Panc1 (cell line): ENCODE results near the gene ENTPD1. TPM values are rescaled to one million over a fixed set of nuclear protein-coding genes. Genes with fewer than 3 reads are reported as not detected.
"Not testable (repeated sequence)": the region's sequence is repeated elsewhere in the genome, so short reads cannot be mapped to it uniquely, and the experiment has no call there.

Experiments
- ATAC-seq: fragments of 200-7000 bp; cut with Tn5 transposase; 2 replicates; pipeline ENCODE4 v1.9.1; 2020; ENCODE audit warnings: mild to moderate bottlenecking, moderate library complexity
- BruUV-seq: library from RNA; stranded (reverse); fragments of 400-500 nt; replicated peaks from 2 replicates; lab custom pipeline; 2021; lab: Mats Ljungman, UMichigan
- CTCF ChIA-PET: fragments of 300-600 bp; sonication (Branson Sonifier 250); formaldehyde crosslinking; loops from one replicate; lab custom pipeline; 2022; ENCODE audit warnings: antibody characterized with exemption; lab: Charles Lee
- POLR2A ChIA-PET: fragments of 300-600 bp; sonication (Branson Sonifier 250); formaldehyde crosslinking; loops from one replicate; lab custom pipeline; 2022; ENCODE audit warnings: antibody characterized with exemption; lab: Charles Lee
- DNase-seq: peaks from one replicate; pipeline ENCODE4 v3.0.0-alpha.2; 2010; ENCODE audit warnings: low read depth, low spot score
- H3K27ac ChIP-seq: 2 replicates; pipeline ENCODE4 v1.5.1; 2011; ENCODE audit warnings: mild to moderate bottlenecking, low read length, inconsistent platforms
- H3K27me3 ChIP-seq: fragments of 200-500 bp; sonication (Bioruptor generic); 2 replicates; pipeline ENCODE4 v1.6.0; 2014; ENCODE audit warnings: low read length, inconsistent platforms; ENCODE audit not compliant: control insufficient read depth, insufficient read depth
- H3K36me3 ChIP-seq: fragments of 200-500 bp; sonication (Bioruptor generic); 2 replicates; pipeline ENCODE4 v1.5.1; 2014; ENCODE audit warnings: inconsistent platforms, mild to moderate bottlenecking, low read length, moderate library complexity; ENCODE audit not compliant: control insufficient read depth, insufficient read depth
- H3K4me1 ChIP-seq: 2 replicates; pipeline ENCODE4 v1.5.1; 2011; ENCODE audit warnings: inconsistent platforms, mild to moderate bottlenecking, low read length, moderate library complexity; ENCODE audit not compliant: control insufficient read depth, insufficient read depth
- H3K4me3 ChIP-seq, 2 experiments: 2 replicates each; pipeline ENCODE4 v1.5.1; 2011 to 2012; ENCODE audit warnings: low read depth in 2 of 2, low read length in 2 of 2, mild to moderate bottlenecking in 2 of 2, inconsistent platforms in 1 of 2, moderate library complexity in 1 of 2
- H3K9me3 ChIP-seq: fragments of 200-500 bp; sonication (Bioruptor generic); 2 replicates; pipeline ENCODE4 v1.5.1; 2014; ENCODE audit warnings: low read depth, mild to moderate bottlenecking, inconsistent platforms, low read length, moderate library complexity; ENCODE audit not compliant: control insufficient read depth, insufficient read depth
- POLR2AphosphoS5 ChIP-seq: IDR thresholded peaks from 2 replicates; pipeline ENCODE4 v1.6.1; 2012; ENCODE audit warnings: mild to moderate bottlenecking, low read depth, low read length, moderate library complexity
- SIN3A ChIP-seq: IDR thresholded peaks from 2 replicates; pipeline ENCODE4 v1.6.1; 2012; ENCODE audit warnings: low read depth, mild to moderate bottlenecking, low read length, moderate library complexity, borderline replicate concordance; ENCODE audit not compliant: insufficient read depth
- in situ Hi-C: cut with HindIII; loops from 2 replicates; pipeline ENCODE4 v1.10.0; 2016; ENCODE audit warnings: low sequenced_read_pairs, low pct_unique_long_range_greater_than_20kb
- intact Hi-C: fragments of 100-400 bp; cut with micrococcal nuclease; formaldehyde crosslinking; loops from one replicate; pipeline ENCODE4 v1.10.0; 2022; ENCODE audit not compliant: unreplicated experiment
- total RNA-seq: library from RNA; stranded (reverse); gene quantifications from one replicate; pipeline ENCODE4 v1.2.1, GENCODE V29; 2021; ENCODE audit not compliant: unreplicated experiment
- TF ChIP-seq, protein P1 (sequence below): fragments of 450-650 bp; IDR thresholded peaks from 2 replicates; pipeline ENCODE4 v1.5.1; 2017; ENCODE audit warnings: mild to moderate bottlenecking
- TF ChIP-seq, protein P2 (sequence below), 2 experiments: IDR thresholded peaks; 2 replicates each; pipeline ENCODE4 v1.6.1; 2011 to 2012; ENCODE audit warnings: low read depth in 2 of 2, control low read depth in 1 of 2, low read length in 1 of 2, mild to moderate bottlenecking in 1 of 2, moderate library complexity in 1 of 2; ENCODE audit not compliant: insufficient read depth in 1 of 2

The ENTPD1 gene
- total RNA-seq, 1 experiment from 2014 or later: 0.31 TPM

DNA sequence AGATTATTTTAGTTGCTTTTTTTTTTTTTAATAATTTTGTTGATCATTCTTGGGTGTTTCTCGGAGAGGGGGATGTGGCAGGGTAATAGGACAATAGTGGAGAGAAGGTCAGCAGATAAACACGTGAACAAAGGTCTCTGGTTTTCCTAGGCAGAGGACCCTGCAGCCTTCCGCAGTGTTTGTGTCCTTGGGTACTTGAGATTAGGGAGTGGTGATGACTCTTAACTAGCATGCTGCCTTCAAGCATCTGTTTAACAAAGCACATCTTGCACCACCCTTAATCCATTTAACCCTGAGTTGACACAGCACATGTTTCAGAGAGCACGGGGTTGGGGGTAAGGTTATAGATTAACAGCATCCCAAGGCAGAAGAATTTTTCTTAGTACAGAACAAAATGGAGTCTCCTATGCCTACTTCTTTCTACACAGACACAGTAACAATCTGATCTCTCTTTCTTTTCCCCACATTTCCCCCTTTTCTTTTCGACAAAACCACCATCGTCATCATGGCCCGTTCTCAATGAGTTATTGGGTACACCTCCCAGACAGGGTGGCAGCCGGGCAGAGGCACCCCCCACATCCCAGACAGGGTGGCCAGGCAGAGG lies 52.8 kb downstream of the ENTPD1 start:
- H3K9me3 ChIP-seq, BruUV-seq, H3K36me3 ChIP-seq, in situ Hi-C loops, ATAC-seq, H3K27me3 ChIP-seq, H3K4me3 ChIP-seq, H3K27ac ChIP-seq, POLR2A ChIA-PET, CTCF ChIA-PET, H3K4me1 ChIP-seq, DNase-seq, intact Hi-C loops: not testable (repeated sequence)

DNA sequence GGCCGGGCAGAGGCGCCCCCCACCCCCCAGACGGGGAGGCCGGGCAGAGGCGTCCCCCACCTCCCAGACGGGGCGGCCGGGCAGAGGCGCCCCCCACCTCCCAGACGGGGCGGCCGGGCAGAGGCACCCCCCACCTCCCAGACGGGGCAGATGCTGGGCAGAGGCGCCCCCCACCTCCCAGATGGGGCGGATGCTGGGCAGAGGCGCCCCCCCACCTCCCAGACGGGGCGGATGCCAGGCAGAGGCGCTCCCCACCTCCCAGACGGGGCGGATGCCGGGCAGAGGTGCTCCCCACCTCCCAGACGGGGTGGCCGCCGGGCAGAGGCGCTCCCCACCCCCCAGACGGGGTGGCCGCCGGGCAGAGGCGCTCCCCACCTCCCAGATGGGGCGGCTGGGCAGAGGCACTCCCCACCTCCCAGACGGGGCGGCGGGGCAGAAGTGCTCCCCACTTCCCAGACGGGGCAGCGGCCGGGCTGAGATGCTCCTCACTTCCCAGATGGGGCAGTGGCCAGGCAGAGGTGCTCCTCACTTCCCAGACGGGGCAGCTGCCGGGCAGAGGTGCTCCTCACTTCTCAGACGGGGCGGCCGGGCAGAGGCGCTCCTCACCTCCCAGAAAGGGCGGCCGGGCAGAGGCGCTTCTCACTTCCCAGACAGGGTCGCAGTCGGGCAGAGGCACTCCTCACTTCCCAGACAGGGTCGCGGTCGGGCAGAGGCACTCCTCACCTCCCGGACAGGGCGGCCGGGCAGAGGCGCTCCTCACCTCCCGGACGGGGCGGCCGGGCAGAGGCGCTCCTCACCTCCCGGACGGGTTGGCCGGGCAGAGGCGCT lies 53.6 kb downstream of the ENTPD1 start:
- intact Hi-C loops (no loop called here), in situ Hi-C loops (no loop called here)
- H3K27ac ChIP-seq: no peak overlapping the region

More for the DNA sequence above, 53.6 kb downstream of the ENTPD1 start:
- Histone ChIP-seq H3K4me1 (no peaks in the 10 kb centered on the region), H3K9me3 (no peaks in the 10 kb centered on the region), H3K36me3 (no peaks in the 10 kb centered on the region), H3K27me3 (0 out of 2 replicates have a peak, but pooled peaks cover 3% of the 10 kb centered on the region), H3K4me3 (no peak overlapping the region)
- ChIA-PET POLR2A (no interaction called here), CTCF (no interaction called here)
- no peak for TF ChIP-seq SIN3A
- TF ChIP-seq POLR2AphosphoS5: no peak
- TF ChIP-seq, protein P1, sequence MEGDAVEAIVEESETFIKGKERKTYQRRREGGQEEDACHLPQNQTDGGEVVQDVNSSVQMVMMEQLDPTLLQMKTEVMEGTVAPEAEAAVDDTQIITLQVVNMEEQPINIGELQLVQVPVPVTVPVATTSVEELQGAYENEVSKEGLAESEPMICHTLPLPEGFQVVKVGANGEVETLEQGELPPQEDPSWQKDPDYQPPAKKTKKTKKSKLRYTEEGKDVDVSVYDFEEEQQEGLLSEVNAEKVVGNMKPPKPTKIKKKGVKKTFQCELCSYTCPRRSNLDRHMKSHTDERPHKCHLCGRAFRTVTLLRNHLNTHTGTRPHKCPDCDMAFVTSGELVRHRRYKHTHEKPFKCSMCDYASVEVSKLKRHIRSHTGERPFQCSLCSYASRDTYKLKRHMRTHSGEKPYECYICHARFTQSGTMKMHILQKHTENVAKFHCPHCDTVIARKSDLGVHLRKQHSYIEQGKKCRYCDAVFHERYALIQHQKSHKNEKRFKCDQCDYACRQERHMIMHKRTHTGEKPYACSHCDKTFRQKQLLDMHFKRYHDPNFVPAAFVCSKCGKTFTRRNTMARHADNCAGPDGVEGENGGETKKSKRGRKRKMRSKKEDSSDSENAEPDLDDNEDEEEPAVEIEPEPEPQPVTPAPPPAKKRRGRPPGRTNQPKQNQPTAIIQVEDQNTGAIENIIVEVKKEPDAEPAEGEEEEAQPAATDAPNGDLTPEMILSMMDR: no peak
- TF ChIP-seq, protein P2, sequence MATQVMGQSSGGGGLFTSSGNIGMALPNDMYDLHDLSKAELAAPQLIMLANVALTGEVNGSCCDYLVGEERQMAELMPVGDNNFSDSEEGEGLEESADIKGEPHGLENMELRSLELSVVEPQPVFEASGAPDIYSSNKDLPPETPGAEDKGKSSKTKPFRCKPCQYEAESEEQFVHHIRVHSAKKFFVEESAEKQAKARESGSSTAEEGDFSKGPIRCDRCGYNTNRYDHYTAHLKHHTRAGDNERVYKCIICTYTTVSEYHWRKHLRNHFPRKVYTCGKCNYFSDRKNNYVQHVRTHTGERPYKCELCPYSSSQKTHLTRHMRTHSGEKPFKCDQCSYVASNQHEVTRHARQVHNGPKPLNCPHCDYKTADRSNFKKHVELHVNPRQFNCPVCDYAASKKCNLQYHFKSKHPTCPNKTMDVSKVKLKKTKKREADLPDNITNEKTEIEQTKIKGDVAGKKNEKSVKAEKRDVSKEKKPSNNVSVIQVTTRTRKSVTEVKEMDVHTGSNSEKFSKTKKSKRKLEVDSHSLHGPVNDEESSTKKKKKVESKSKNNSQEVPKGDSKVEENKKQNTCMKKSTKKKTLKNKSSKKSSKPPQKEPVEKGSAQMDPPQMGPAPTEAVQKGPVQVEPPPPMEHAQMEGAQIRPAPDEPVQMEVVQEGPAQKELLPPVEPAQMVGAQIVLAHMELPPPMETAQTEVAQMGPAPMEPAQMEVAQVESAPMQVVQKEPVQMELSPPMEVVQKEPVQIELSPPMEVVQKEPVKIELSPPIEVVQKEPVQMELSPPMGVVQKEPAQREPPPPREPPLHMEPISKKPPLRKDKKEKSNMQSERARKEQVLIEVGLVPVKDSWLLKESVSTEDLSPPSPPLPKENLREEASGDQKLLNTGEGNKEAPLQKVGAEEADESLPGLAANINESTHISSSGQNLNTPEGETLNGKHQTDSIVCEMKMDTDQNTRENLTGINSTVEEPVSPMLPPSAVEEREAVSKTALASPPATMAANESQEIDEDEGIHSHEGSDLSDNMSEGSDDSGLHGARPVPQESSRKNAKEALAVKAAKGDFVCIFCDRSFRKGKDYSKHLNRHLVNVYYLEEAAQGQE (IDR thresholded peaks at IDR 0.05; ENCODE audit: insufficient read depth in 1 of 2, low read depth in 2 of 2, low read length in 1 of 2): no peak
- ATAC-seq: no peak
- BruUV-seq: no TSS peak
- DNase-seq: no peak
